Testis (tissue), 2 donors: ENCODE results near the gene ABCG1.

Experiments used
- CTCF ChIP-seq, 3 experiments: fragments of 450-650 bp in 2 of 3; fragments of 200-600 bp in 1 of 3; sonication (generic) in 1 of 3; IDR thresholded peaks; one replicate each; pipeline ENCODE4 v1.5.1; 2016 to 2019; ENCODE audit warnings: antibody characterized with exemption in 3 of 3, mild to moderate bottlenecking in 2 of 3, moderate library complexity in 1 of 3
- POLR2A ChIP-seq: fragments of 450-650 bp; IDR thresholded peaks from one replicate; pipeline ENCODE4 v1.6.1; 2017; ENCODE audit warnings: antibody characterized with exemption, mild to moderate bottlenecking, moderate library complexity

GRCh38 chr21:42214921-42215320 lies 4.0 kb upstream of the ABCG1 start:
- TF ChIP-seq CTCF (IDR thresholded peaks at IDR 0.05) (no peak), POLR2A (no peak)
